Measurements from ENCODE around the gene KCNT1.

The KCNT1 gene

DNA sequence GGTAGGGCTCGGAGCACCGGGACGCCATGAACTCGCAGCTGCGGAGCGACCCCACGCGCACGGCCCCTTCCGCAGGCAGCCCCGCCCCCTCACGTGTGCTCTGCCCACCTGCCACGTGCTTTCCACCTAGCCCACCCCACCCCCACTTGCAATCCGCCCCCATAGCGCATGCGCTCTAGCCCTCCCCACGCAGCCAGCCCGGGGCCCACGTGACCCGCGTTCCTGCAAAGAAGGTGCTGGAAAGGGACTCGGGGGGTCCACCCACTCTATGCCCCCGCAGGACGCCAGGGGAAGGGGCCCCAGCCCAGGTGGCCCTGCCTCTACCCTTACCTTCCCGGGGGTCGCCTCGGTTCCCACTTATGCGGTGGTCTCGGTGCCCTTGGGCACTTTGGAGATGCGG, 2.5 kb upstream of the KCNT1 start, which contains the start of gene SOHLH1:
SOHLH1 (minus strand) TSS at position 42 of the 400 bp plus-strand sequence; CDS start at position 28, 14 bp downstream.
- no peaks in the 10 kb centered on the region for H3K27me3 ChIP-seq (ENCODE audit: low read depth, low read length)
- no peaks in the 10 kb centered on the region for H3K79me2 ChIP-seq (ENCODE audit: low read length)
- H3K9me3 ChIP-seq (ENCODE audit: insufficient read depth, low read length) = no peaks in the 10 kb centered on the region
- TF ChIP-seq, protein P1, sequence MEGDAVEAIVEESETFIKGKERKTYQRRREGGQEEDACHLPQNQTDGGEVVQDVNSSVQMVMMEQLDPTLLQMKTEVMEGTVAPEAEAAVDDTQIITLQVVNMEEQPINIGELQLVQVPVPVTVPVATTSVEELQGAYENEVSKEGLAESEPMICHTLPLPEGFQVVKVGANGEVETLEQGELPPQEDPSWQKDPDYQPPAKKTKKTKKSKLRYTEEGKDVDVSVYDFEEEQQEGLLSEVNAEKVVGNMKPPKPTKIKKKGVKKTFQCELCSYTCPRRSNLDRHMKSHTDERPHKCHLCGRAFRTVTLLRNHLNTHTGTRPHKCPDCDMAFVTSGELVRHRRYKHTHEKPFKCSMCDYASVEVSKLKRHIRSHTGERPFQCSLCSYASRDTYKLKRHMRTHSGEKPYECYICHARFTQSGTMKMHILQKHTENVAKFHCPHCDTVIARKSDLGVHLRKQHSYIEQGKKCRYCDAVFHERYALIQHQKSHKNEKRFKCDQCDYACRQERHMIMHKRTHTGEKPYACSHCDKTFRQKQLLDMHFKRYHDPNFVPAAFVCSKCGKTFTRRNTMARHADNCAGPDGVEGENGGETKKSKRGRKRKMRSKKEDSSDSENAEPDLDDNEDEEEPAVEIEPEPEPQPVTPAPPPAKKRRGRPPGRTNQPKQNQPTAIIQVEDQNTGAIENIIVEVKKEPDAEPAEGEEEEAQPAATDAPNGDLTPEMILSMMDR (IDR thresholded peaks at IDR 0.05; ENCODE audit: low read depth, low read length) = no peak
- no peak for TF ChIP-seq EZH2phosphoT487 (IDR thresholded peaks at IDR 0.05; ENCODE audit: low read depth)
- H4K20me1 ChIP-seq (ENCODE audit: insufficient read depth, low read length) = no peaks in the 10 kb centered on the region
- no peak within 1 kb of the TSS for H2AFZ ChIP-seq (ENCODE audit: low read depth, low read length)
- H3K4me1 ChIP-seq (ENCODE audit: low read length) = no peaks in the 10 kb centered on the region
- no peak within 1 kb of the TSS for H3K4me2 ChIP-seq (ENCODE audit: low read length)
- H3K9ac ChIP-seq (ENCODE audit: low read length) = no peak within 1 kb of the TSS
- H3K27ac ChIP-seq (ENCODE audit: low read length) = no peak within 1 kb of the TSS
- H3K36me3 ChIP-seq (replicated peaks; ENCODE audit: low read depth, low read length) = no peaks in the 10 kb centered on the region
- no peak within 1 kb of the TSS for H3K4me3 ChIP-seq (ENCODE audit: low read length)

- no peak overlapping the region for H3K27ac ChIP-seq (ENCODE audit: low read length)
- TF ChIP-seq, protein P1 (IDR thresholded peaks at IDR 0.05; ENCODE audit: low read depth, low read length) = no peak
- no peak for TF ChIP-seq EZH2phosphoT487 (IDR thresholded peaks at IDR 0.05; ENCODE audit: low read depth)
- no peak overlapping the region for H3K4me3 ChIP-seq (ENCODE audit: low read length)
- H4K20me1 ChIP-seq (ENCODE audit: insufficient read depth, low read length) = no peaks in the 10 kb centered on the region
- H3K36me3 ChIP-seq (replicated peaks; ENCODE audit: low read depth, low read length) = no peaks in the 10 kb centered on the region
- H3K4me2 ChIP-seq (ENCODE audit: low read length) = no peak overlapping the region
- no peaks in the 10 kb centered on the region for H3K79me2 ChIP-seq (ENCODE audit: low read length)
- no peak overlapping the region for H3K9ac ChIP-seq (ENCODE audit: low read length)
- no peaks in the 10 kb centered on the region for H3K4me1 ChIP-seq (ENCODE audit: low read length)
- no peaks in the 10 kb centered on the region for H3K27me3 ChIP-seq (ENCODE audit: low read depth, low read length)
- no peaks in the 10 kb centered on the region for H3K9me3 ChIP-seq (ENCODE audit: insufficient read depth, low read length)
- H2AFZ ChIP-seq (ENCODE audit: low read depth, low read length) = no peak overlapping the region
These were observed 1.5 kb upstream of the KCNT1 start for GRCh38 chr9:135700525-135700924.

DNA sequence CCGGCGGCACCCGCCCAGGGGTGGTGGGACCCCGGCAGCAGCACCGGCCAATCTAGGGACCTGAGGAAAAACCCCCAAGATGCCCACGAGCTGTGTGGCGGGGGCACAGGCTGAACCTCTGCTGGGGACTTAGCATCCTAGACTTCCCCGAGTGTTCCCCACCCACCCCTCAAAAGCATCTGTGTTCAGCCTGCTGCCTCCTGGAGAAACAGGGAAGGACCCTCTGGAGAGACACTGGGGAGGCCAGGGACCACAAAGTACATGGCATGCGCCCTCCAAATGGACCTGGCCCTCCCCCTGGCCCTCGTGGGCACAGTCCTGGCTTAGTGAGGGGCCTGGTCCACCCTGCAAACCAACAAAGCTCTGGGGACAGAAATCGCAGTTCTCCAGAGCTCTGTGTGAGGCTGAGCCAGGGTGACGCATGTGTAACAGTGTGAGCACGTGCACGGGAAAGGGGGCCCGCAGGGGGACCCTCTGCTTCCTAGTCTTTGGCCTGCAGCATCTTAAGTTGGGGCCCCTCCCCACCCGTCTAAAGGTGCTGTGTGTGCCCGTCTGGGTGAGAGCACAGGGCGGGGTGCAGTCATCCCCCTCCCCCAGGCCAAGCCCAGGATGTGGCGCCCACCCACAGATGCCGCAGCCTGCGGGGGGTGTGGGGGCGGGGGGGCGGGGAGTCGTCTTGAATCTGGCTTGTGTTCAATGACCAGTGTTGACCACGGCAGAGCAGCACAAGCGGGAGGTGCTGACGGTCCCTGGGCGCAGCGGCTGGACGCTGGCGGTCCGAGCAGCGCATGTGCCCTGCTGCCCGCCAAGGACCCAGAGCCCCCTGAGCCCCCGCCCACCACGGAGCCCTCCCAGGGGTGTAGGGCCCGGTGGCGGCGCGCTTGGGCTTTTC, 672 bp upstream of the KCNT1 start:
- H3K4me1 ChIP-seq (ENCODE audit: low read length) = no peaks in the 10 kb centered on the region
- no peak overlapping the region for H3K4me3 ChIP-seq (ENCODE audit: low read length)
- H3K4me2 ChIP-seq (ENCODE audit: low read length) = no peak overlapping the region
- no peak overlapping the region for H3K9ac ChIP-seq (ENCODE audit: low read length)
- no peaks in the 10 kb centered on the region for H3K9me3 ChIP-seq (ENCODE audit: insufficient read depth, low read length)
- TF ChIP-seq, protein P1 (IDR thresholded peaks at IDR 0.05; ENCODE audit: low read depth, low read length) = no peak
- no peak for TF ChIP-seq EZH2phosphoT487 (IDR thresholded peaks at IDR 0.05; ENCODE audit: low read depth)
- H3K79me2 ChIP-seq (ENCODE audit: low read length) = no peaks in the 10 kb centered on the region
- no peak overlapping the region for H2AFZ ChIP-seq (ENCODE audit: low read depth, low read length)
- no peak overlapping the region for H3K27ac ChIP-seq (ENCODE audit: low read length)
- no peaks in the 10 kb centered on the region for H3K36me3 ChIP-seq (replicated peaks; ENCODE audit: low read depth, low read length)
- H4K20me1 ChIP-seq (ENCODE audit: insufficient read depth, low read length) = no peaks in the 10 kb centered on the region
- H3K27me3 ChIP-seq (ENCODE audit: low read depth, low read length) = no peaks in the 10 kb centered on the region

DNA sequence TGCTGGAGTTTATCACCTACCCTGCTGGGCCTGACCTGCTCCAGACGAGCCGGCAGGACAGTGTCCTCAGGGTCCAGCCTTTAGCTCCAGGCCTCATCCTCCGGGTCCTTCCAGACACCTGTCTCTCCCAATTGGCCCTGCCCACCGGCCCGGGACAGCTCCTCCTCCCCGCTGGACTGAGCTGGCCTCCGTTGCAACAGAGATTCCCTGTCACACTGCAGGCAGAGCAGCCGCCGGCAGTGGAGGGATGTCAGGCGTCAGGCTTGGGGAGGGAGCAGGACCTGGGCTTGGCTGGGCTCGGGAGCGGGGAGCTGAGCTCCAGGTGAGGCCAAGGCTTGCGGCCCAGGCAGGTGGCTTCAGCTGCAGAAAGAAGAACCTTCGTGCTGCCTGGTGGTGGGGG, 1.7 kb downstream of the KCNT1 start:
- H4K20me1 ChIP-seq (ENCODE audit: insufficient read depth, low read length) = no peaks in the 10 kb centered on the region
- no peaks in the 10 kb centered on the region for H3K27me3 ChIP-seq (ENCODE audit: low read depth, low read length)
- H3K4me3 ChIP-seq (ENCODE audit: low read length) = no peak overlapping the region
- H2AFZ ChIP-seq (ENCODE audit: low read depth, low read length) = no peak overlapping the region
- no peaks in the 10 kb centered on the region for H3K79me2 ChIP-seq (ENCODE audit: low read length)
- no peak overlapping the region for H3K9ac ChIP-seq (ENCODE audit: low read length)
- H3K36me3 ChIP-seq (replicated peaks; ENCODE audit: low read depth, low read length) = no peaks in the 10 kb centered on the region
- TF ChIP-seq, protein P1 (IDR thresholded peaks at IDR 0.05; ENCODE audit: low read depth, low read length) = no peak
- TF ChIP-seq EZH2phosphoT487 (IDR thresholded peaks at IDR 0.05; ENCODE audit: low read depth) = no peak
- no peak overlapping the region for H3K4me2 ChIP-seq (ENCODE audit: low read length)
- no peaks in the 10 kb centered on the region for H3K4me1 ChIP-seq (ENCODE audit: low read length)
- no peak overlapping the region for H3K27ac ChIP-seq (ENCODE audit: low read length)
- H3K9me3 ChIP-seq (ENCODE audit: insufficient read depth, low read length) = no peaks in the 10 kb centered on the region

Data from OCI-LY3 (cell line).